Measurements from ENCODE around the gene ARHGAP36. TPM values are rescaled to one million over a fixed set of nuclear protein-coding genes. Genes with fewer than 3 reads are reported as not detected.

ARHGAP36 gene
- total RNA-seq, 2 experiments from 2014 or later, result not detected

DNA sequence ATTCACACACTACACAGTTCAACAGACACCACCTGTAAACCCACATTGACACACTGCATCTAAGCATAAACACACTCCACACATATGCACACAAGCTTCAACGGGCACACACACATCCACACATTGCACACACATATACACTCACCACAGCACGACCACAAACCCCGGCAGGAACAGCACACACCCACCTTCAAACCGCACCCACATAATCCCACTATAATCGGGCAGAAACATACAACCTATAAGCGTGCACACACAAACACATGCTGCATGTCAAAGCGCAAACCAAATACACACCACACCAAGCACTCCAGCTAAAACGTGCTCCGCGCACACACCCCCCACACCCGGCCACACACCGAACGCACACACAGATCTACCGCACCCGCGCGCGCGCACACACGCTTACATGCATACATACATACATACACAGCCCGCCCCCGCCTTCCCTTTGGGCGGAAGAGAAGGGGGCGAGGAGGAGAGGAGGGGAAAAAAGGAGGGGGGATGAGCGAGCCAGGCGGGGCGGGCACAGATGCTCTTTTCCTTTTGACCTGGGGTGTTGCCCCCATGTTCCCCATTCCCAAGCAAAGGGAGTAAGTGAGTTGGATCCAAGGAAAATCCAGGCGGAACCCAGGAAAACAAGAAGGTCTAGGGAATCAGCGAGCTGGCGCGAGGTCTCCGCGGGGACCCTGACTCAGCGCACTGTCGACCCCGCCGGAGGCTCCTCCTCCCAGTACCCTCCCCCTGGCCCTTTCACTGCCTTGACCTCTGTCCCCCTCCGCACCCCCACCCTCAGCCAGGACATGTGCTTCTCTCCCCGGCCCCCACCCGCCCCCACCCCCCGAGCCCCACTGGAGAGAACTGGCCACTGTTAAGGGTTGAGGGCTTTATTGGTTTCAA is 9.9 kb downstream of the ARHGAP36 start:
- TF ChIP-seq CTCF (IDR thresholded peaks at IDR 0.05), result no peak
- Mint-ChIP-seq H3K4me3 (no peak overlapping the region), H3K9me3 (no peaks in the 10 kb centered on the region), H3K27me3 (peaks cover 30% of the 10 kb centered on the region), H3K4me1 (ENCODE audit: low read depth) (no peaks in the 10 kb centered on the region), H3K27ac (no peak overlapping the region), H3K36me3 (ENCODE audit: low read depth) (no peaks in the 10 kb centered on the region)
- ChIA-PET POLR2A (no interaction called here), CTCF (interaction anchor here (1.4 kb wide), 1 partner anchor 11 kb away, joined by 6 read pairs; no protein-coding TSS in a partner anchor)
- DNase-seq, result peak; percentile 38
- ATAC-seq, result no peak
- intact Hi-C loops (cut with micrococcal nuclease), result no loop called here

- H3K36me3 Mint-ChIP-seq (ENCODE audit: low read depth), result no peaks in the 10 kb centered on the region
- no peaks in the 10 kb centered on the region for H3K4me1 Mint-ChIP-seq (ENCODE audit: low read depth)
- no peak overlapping the region for H3K4me3 Mint-ChIP-seq
- ChIA-PET POLR2A (no interaction called here), CTCF (interaction anchor here (0.7 to 1.4 kb wide), 2 partner anchors 9 to 10 kb away, joined by 3 to 6 read pairs; no protein-coding TSS in a partner anchor)
- DNase-seq (peak; percentile 41), ATAC-seq (peak; percentile 34)
- peak; percentile 22 for TF ChIP-seq CTCF (IDR thresholded peaks at IDR 0.05)
- H3K27ac Mint-ChIP-seq, result no peak overlapping the region
- intact Hi-C loops (cut with micrococcal nuclease), result no loop called here
- peaks cover 35% of the 10 kb centered on the region for H3K27me3 Mint-ChIP-seq
- H3K9me3 Mint-ChIP-seq, result no peaks in the 10 kb centered on the region
Observed at GRCh38 chrX:131068945-131069719, 11.0 kb downstream of the ARHGAP36 start.

- H3K36me3 Mint-ChIP-seq (ENCODE audit: low read depth), result no peaks in the 10 kb centered on the region
- no peaks in the 10 kb centered on the region for H3K4me1 Mint-ChIP-seq (ENCODE audit: low read depth)
- intact Hi-C loops (cut with micrococcal nuclease), result no loop called here
- H3K4me3 Mint-ChIP-seq, result no peak overlapping the region
- H3K9me3 Mint-ChIP-seq, result no peaks in the 10 kb centered on the region
- CTCF ChIA-PET, result no interaction called here
- POLR2A ChIA-PET, result no interaction called here
- TF ChIP-seq CTCF (IDR thresholded peaks at IDR 0.05), result no peak
- DNase-seq, result no peak
- no peak for ATAC-seq
- H3K27me3 Mint-ChIP-seq, result peaks cover 40% of the 10 kb centered on the region
- H3K27ac Mint-ChIP-seq, result no peak overlapping the region
Observed at GRCh38 chrX:131072871-131073571, 14.9 kb downstream of the ARHGAP36 start.

- CTCF ChIA-PET, result no interaction called here
- ATAC-seq, result no peak
- no peak for TF ChIP-seq CTCF (IDR thresholded peaks at IDR 0.05)
- DNase-seq, result no peak
- POLR2A ChIA-PET, result no interaction called here
- Mint-ChIP-seq H3K4me3 (no peak overlapping the region), H3K4me1 (ENCODE audit: low read depth) (no peaks in the 10 kb centered on the region), H3K36me3 (ENCODE audit: low read depth) (no peaks in the 10 kb centered on the region), H3K27me3 (peaks cover 40% of the 10 kb centered on the region), H3K9me3 (no peaks in the 10 kb centered on the region), H3K27ac (no peak overlapping the region)
- intact Hi-C loops (cut with micrococcal nuclease), result no loop called here
Observed at GRCh38 chrX:131073607-131074006, 15.5 kb downstream of the ARHGAP36 start.

All from activated CD8-positive, alpha-beta T cell treated with anti-CD3 and anti-CD28 coated beads for 36 hours (primary cell).